ENCODE data around the gene ECT2L. TPM values are rescaled to one million over a fixed set of nuclear protein-coding genes. Genes with fewer than 3 reads are reported as not detected.
A peak's percentile ranks its signal among the peaks of the same experiment; 100 is the strongest.

ECT2L gene
- total and polyA plus RNA-seq, 3 donors from 2014 or later: 0.16 to 1.6 (median 0.19) TPM

DNA sequence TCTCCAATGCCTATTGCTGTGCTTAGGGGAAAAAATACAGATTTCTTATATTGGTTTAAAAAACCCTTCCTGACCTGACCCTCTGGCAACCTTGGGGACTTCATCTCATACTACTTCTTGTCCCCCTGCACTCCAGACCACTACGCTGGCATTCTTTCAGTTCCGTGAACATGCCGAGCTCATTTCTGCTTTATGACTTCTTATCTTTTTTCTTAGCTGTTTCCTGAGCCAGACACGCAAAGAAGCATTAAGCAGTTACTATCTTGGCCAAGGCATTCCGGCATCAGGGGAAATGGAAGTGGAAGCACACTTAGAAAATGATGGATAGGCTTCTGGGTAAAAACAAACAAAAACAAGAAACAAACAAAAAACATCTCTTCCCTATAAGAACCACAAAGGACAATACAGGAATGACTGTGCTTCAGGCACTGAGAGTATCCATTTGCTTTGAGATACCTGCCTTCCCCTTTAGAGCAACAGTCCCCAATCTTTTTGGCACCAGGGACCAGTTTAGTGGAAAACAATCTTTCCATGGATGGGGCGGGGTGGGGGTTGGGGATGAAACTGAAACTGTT is 26.7 kb upstream of the ECT2L start:
- 55 to 65% methylated on average over 6 of the region's 6 CpGs for WGBS, 2 donors
- intact Hi-C loops (cut with DNase I; ENCODE audit: low total_unique reads): no loop called here
- no peak overlapping the region for H3K4me3 ChIP-seq
- no peaks in the 10 kb centered on the region for H3K27me3 ChIP-seq
- no peaks in the 10 kb centered on the region for H3K4me1 ChIP-seq
- H3K27ac ChIP-seq: no peak overlapping the region
- DNase-seq: no peak
- no peaks in the 10 kb centered on the region for H3K36me3 ChIP-seq (ENCODE audit: low read depth, missing control alignments)
- no peaks in the 10 kb centered on the region for H3K9me3 ChIP-seq
- no peak for TF ChIP-seq POLR2A (IDR thresholded peaks at IDR 0.05)
- TF ChIP-seq, protein P1, sequence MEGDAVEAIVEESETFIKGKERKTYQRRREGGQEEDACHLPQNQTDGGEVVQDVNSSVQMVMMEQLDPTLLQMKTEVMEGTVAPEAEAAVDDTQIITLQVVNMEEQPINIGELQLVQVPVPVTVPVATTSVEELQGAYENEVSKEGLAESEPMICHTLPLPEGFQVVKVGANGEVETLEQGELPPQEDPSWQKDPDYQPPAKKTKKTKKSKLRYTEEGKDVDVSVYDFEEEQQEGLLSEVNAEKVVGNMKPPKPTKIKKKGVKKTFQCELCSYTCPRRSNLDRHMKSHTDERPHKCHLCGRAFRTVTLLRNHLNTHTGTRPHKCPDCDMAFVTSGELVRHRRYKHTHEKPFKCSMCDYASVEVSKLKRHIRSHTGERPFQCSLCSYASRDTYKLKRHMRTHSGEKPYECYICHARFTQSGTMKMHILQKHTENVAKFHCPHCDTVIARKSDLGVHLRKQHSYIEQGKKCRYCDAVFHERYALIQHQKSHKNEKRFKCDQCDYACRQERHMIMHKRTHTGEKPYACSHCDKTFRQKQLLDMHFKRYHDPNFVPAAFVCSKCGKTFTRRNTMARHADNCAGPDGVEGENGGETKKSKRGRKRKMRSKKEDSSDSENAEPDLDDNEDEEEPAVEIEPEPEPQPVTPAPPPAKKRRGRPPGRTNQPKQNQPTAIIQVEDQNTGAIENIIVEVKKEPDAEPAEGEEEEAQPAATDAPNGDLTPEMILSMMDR (IDR thresholded peaks at IDR 0.05): no peak

DNA sequence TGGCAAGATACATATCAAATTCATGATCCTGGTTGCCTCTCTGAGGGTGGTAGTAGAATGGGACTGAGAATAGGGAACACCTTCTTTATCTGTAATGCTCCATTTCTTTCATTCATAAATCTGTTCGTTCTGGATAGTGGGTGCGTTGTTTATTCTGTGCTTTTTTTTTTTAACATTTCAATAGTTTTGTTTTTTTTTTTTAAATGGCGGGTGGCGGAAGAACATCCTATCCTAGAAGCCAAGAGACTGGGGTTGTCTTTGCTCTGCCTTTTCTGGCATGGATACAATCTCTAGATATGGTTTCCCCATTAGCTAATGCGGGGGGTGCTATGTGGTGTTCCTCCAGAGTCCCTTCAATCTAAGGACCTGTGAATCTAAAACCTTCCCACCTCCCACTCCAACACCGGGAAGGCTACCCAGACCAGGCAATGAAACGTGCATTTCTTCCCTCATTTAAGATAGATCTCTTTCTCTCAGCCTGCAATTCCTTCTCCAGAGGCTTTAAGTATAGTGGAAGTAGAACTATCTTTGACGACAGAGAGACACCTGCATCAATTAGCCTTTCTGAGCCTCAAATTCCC is 23.2 kb upstream of the ECT2L start:
- 3 to 9% methylated on average over 8 of the region's 8 CpGs for WGBS, 2 donors
- TF ChIP-seq, protein P1 (IDR thresholded peaks at IDR 0.05): no peak
- no peak for TF ChIP-seq POLR2A (IDR thresholded peaks at IDR 0.05)
- intact Hi-C loops (cut with DNase I; ENCODE audit: low total_unique reads): no loop called here
- Histone ChIP-seq H3K36me3 (ENCODE audit: low read depth, missing control alignments) (no peaks in the 10 kb centered on the region), H3K9me3 (no peaks in the 10 kb centered on the region), H3K4me3 (peak overlapping the region; percentile 76 to 84), H3K27me3 (no peaks in the 10 kb centered on the region), H3K27ac (peak overlapping the region in 1 of 2 donors; percentile 98), H3K4me1 (no peaks in the 10 kb centered on the region)
- no peak for DNase-seq

DNA sequence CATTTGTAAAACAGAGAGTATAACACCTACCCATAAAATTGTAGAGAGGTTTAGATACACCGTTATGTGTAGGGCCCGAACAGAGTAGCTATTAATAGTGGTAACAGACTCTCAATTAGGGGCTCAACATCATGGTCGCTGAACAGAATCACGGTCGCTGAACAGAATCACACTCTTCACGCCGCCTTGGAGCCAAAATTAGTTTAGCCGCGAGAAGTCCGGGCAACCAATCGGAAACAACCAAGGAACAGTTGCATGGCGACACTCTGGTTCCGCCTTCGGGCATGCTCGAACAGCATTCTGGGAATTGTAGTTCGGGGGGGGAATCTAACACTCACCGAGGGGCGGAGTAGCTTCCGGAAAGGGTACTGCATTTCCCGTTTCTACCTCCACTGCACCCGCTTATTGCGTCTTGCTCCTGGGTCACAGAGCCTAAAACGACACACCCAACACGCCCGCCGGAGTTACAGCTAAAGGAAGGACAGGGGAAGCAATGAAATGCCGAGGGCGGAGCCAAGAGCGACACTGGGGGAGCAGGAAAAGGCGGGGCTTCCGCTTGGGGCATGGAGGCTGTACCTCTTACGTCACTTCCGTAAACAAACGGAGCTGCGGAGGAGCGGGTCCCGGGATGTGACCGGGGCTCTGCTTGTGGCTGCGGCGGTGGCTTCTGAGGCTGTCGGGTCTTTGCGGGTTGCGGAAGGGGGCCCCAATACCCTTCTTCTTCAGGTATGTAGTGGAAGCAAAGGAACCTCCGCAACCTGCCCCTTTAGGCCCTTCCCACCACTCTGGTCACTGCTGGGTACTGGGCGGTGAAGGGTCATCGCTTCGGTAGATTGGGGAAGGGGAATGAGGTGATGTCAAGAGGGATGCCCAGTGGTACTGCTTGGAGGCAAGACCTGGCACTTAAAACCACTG is 22.5 kb upstream of the ECT2L start, which contains the start of gene CCDC28A:
TSS of gene CCDC28A (plus strand) at position 593 of the 915 bp plus-strand sequence. CDS start 2,352 bp downstream, outside the sequence.
- H3K4me3 ChIP-seq: peak within 1 kb of the TSS; percentile 76 to 84
- peak; percentile 99 for DNase-seq
- intact Hi-C loops (cut with DNase I; ENCODE audit: low total_unique reads): no loop called here
- H3K27me3 ChIP-seq: no peaks in the 10 kb centered on the region
- H3K36me3 ChIP-seq (ENCODE audit: low read depth, missing control alignments): no peaks in the 10 kb centered on the region
- H3K9me3 ChIP-seq: no peaks in the 10 kb centered on the region
- peak within 1 kb of the TSS; percentile 94 to 98 for H3K27ac ChIP-seq
- 0 to 1% methylated on average over 33 to 47 of the region's 47 CpGs for WGBS, 2 donors
- TF ChIP-seq POLR2A (IDR thresholded peaks at IDR 0.05): peak; percentile 57
- TF ChIP-seq, protein P1 (IDR thresholded peaks at IDR 0.05): peak in 1 of 3 experiments; percentile 35
- H3K4me1 ChIP-seq: no peaks in the 10 kb centered on the region

DNA sequence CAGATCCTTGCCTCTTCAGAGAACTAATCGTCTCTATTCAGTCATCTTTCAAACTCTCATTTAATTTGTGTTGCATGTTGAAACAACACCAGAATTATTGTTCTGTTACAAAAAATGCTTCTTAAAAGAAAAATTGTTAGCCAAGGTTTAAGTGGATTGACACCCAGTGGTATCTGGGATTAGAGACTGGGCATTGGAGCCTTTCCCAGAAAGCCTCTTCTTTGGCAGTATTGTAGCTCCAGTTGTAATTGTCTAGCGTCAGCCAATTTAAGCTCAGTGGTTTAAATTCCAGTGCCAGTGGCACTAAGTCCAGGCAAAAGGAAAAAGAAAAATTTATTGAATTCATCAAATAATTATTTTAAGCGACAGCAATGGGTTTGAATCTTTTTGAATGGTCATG is 21.5 kb upstream of the ECT2L start:
- H3K27ac ChIP-seq: peak overlapping the region; percentile 94 to 98
- H3K9me3 ChIP-seq: no peaks in the 10 kb centered on the region
- H3K4me1 ChIP-seq: no peaks in the 10 kb centered on the region
- no peaks in the 10 kb centered on the region for H3K27me3 ChIP-seq
- 16% methylated on average over 3 of the region's 3 CpGs for WGBS, 2 donors
- TF ChIP-seq, protein P1 (IDR thresholded peaks at IDR 0.05): no peak
- TF ChIP-seq POLR2A (IDR thresholded peaks at IDR 0.05): no peak
- H3K4me3 ChIP-seq: peak overlapping the region; percentile 76 to 84
- DNase-seq: no peak
- intact Hi-C loops (cut with DNase I; ENCODE audit: low total_unique reads): no loop called here
- no peaks in the 10 kb centered on the region for H3K36me3 ChIP-seq (ENCODE audit: low read depth, missing control alignments)

All from testis (tissue), 3 donors.